ENCODE data around the gene RANBP3L.

RANBP3L gene

DNA sequence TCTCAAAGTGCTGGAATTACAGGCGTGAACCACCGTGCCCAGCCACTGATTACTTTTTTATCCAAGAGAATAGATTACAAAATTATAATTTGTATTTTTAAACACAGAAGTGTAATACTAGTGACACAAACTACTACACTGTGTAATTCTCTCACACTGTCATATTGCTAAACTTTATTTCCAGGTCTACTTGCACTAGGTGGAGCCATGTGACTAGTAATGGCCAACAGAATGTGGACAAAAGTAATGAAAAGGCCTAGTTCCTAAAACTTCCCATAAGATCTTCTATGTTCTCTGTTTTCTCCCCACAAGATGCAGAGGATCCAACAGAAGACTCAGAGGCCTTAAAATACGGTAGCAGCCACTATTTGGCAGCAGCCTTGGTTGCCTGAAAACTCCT, 87.3 kb downstream of the RANBP3L start:
- Histone ChIP-seq H3K4ac (ENCODE audit: low read depth in 1 of 2, low read length in 2 of 2) (no peak overlapping the region), H3K4me2 (ENCODE audit: low read length, poor library complexity, severe bottlenecking) (no peak overlapping the region), H2AFZ (ENCODE audit: low read depth, low read length) (no peak overlapping the region), H3K14ac (ENCODE audit: low read length in 2 of 2) (no peak overlapping the region), H4K91ac (ENCODE audit: low read length) (no peak overlapping the region), H3K36me3 (ENCODE audit: control insufficient read depth in 1 of 2, insufficient read depth in 2 of 2, low read depth in 1 of 2, low read length in 2 of 2) (peaks cover 4 to 78% of the 10 kb centered on the region in 2 experiments), H2BK15ac (ENCODE audit: low read depth, poor library complexity, severe bottlenecking) (no peak overlapping the region), H2BK5ac (ENCODE audit: low read depth, low read length, poor library complexity, severe bottlenecking) (no peak overlapping the region), H2BK12ac (ENCODE audit: low read length in 2 of 2) (no peak overlapping the region), H4K8ac (ENCODE audit: low read length) (no peak overlapping the region), H3K23ac (ENCODE audit: low read length in 2 of 2) (no peak overlapping the region), H3K4me1 (ENCODE audit: control insufficient read depth, insufficient read depth, low read depth, low read length) (no peaks in the 10 kb centered on the region), H3K9me3 (ENCODE audit: control insufficient read depth, low read length) (no peaks in the 10 kb centered on the region), H3K27me3 (ENCODE audit: control insufficient read depth in 1 of 2, insufficient read depth in 1 of 2, low read length in 2 of 2) (no peaks in the 10 kb centered on the region), H3K79me1 (replicated peaks; ENCODE audit: low read length, poor library complexity, severe bottlenecking) (peaks cover 2% of the 10 kb centered on the region), H2BK120ac (ENCODE audit: low read depth, low read length) (no peak overlapping the region), H2AK5ac (ENCODE audit: low read length, severe bottlenecking) (no peak overlapping the region), H3K9ac (ENCODE audit: low read length) (no peak overlapping the region), H3K27ac (ENCODE audit: low read length, poor library complexity, severe bottlenecking) (no peak overlapping the region), H3K4me3 (ENCODE audit: insufficient read depth in 1 of 2, low read depth in 1 of 2, low read length in 2 of 2) (no peak overlapping the region), H3K18ac (ENCODE audit: low read depth in 1 of 2, low read length in 2 of 2) (no peak overlapping the region)
- no peak for DNase-seq
- no CpG with 5 or more reads among the region's 3 CpGs for WGBS

DNA sequence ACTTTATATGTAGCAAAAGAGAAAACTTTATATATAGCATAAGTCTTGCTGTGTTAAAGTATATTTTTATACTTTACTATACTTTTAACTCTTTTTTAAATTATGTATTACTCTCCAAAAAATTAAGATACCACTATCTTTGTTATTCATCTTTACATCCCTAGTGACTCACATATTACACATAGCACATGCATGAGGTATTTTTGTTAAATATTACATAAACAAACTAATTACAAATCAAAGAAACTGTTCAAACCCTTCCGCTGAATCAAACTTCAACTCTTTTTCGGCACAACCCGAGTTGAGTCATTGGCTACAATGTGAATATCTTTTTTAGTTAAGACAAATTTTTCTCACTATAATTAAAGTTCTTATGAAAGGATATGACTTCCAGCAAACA, 92.0 kb downstream of the RANBP3L start:
- H3K18ac ChIP-seq (ENCODE audit: low read depth in 1 of 2, low read length in 2 of 2), result no peak overlapping the region
- no CpG with 5 or more reads among the region's 3 CpGs for WGBS

DNA sequence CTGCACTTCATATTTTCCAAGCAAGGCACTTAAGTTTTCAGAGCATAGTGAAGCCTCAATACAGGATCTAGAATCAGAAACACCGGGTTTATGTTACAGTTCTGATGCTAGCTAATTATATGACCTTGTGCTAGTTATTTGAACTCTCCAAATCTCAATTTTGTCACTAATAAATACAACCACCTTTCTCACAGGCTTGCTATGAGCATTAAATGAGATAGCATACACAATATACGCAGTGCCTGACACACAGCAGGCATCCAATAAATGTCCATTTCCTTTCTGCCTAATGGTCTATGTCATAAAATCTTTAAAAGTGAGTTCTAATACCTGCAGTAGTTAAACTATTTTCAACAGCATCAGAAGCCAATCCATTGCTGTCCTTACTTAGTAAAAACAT, 92.9 kb downstream of the RANBP3L start:
- H2BK120ac ChIP-seq (ENCODE audit: low read depth, low read length), result no peak overlapping the region
- no peak overlapping the region for H3K4me2 ChIP-seq (ENCODE audit: low read length, poor library complexity, severe bottlenecking)
- 93% methylated on average over 2 of the region's 2 CpGs for WGBS
- no peak overlapping the region for H3K4ac ChIP-seq (ENCODE audit: low read depth in 1 of 2, low read length in 2 of 2)
- H3K27me3 ChIP-seq (ENCODE audit: control insufficient read depth in 1 of 2, insufficient read depth in 1 of 2, low read length in 2 of 2), result no peaks in the 10 kb centered on the region
- H3K4me3 ChIP-seq (ENCODE audit: insufficient read depth in 1 of 2, low read depth in 1 of 2, low read length in 2 of 2), result no peak overlapping the region
- H2AK5ac ChIP-seq (ENCODE audit: low read length, severe bottlenecking), result no peak overlapping the region
- no peaks in the 10 kb centered on the region for H3K9me3 ChIP-seq (ENCODE audit: control insufficient read depth, low read length)
- H3K4me1 ChIP-seq (ENCODE audit: control insufficient read depth, insufficient read depth, low read depth, low read length), result no peaks in the 10 kb centered on the region
- H2BK5ac ChIP-seq (ENCODE audit: low read depth, low read length, poor library complexity, severe bottlenecking), result no peak overlapping the region
- no peak overlapping the region for H3K9ac ChIP-seq (ENCODE audit: low read length)
- H4K8ac ChIP-seq (ENCODE audit: low read length), result no peak overlapping the region
- H3K79me1 ChIP-seq (replicated peaks; ENCODE audit: low read length, poor library complexity, severe bottlenecking), result peaks cover 4% of the 10 kb centered on the region
- H2AFZ ChIP-seq (ENCODE audit: low read depth, low read length), result no peak overlapping the region
- H3K18ac ChIP-seq (ENCODE audit: low read depth in 1 of 2, low read length in 2 of 2), result no peak overlapping the region
- H3K36me3 ChIP-seq (ENCODE audit: control insufficient read depth in 1 of 2, insufficient read depth in 2 of 2, low read depth in 1 of 2, low read length in 2 of 2), result peaks cover 0 to 58% of the 10 kb centered on the region in 2 experiments
- no peak overlapping the region for H3K27ac ChIP-seq (ENCODE audit: low read length, poor library complexity, severe bottlenecking)
- no peak overlapping the region for H2BK15ac ChIP-seq (ENCODE audit: low read depth, poor library complexity, severe bottlenecking)
- no peak overlapping the region for H3K14ac ChIP-seq (ENCODE audit: low read length in 2 of 2)
- H4K91ac ChIP-seq (ENCODE audit: low read length), result no peak overlapping the region
- no peak overlapping the region for H2BK12ac ChIP-seq (ENCODE audit: low read length in 2 of 2)
- H3K23ac ChIP-seq (ENCODE audit: low read length in 2 of 2), result no peak overlapping the region
- no peak for DNase-seq

More for the DNA sequence above, 92.0 kb downstream of the RANBP3L start:
- H2BK15ac ChIP-seq (ENCODE audit: low read depth, poor library complexity, severe bottlenecking), result no peak overlapping the region
- H3K4ac ChIP-seq (ENCODE audit: low read depth in 1 of 2, low read length in 2 of 2), result no peak overlapping the region
- H3K79me1 ChIP-seq (replicated peaks; ENCODE audit: low read length, poor library complexity, severe bottlenecking), result peaks cover 5% of the 10 kb centered on the region
- H2AFZ ChIP-seq (ENCODE audit: low read depth, low read length), result no peak overlapping the region
- peaks cover 0 to 58% of the 10 kb centered on the region in 2 experiments for H3K36me3 ChIP-seq (ENCODE audit: control insufficient read depth in 1 of 2, insufficient read depth in 2 of 2, low read depth in 1 of 2, low read length in 2 of 2)
- no peak overlapping the region for H3K4me3 ChIP-seq (ENCODE audit: insufficient read depth in 1 of 2, low read depth in 1 of 2, low read length in 2 of 2)
- H3K9me3 ChIP-seq (ENCODE audit: control insufficient read depth, low read length), result no peaks in the 10 kb centered on the region
- DNase-seq, result no peak
- H3K27ac ChIP-seq (ENCODE audit: low read length, poor library complexity, severe bottlenecking), result no peak overlapping the region
- no peak overlapping the region for H2AK5ac ChIP-seq (ENCODE audit: low read length, severe bottlenecking)
- no peak overlapping the region for H4K91ac ChIP-seq (ENCODE audit: low read length)
- no peak overlapping the region for H2BK12ac ChIP-seq (ENCODE audit: low read length in 2 of 2)
- H3K4me2 ChIP-seq (ENCODE audit: low read length, poor library complexity, severe bottlenecking), result no peak overlapping the region
- H2BK5ac ChIP-seq (ENCODE audit: low read depth, low read length, poor library complexity, severe bottlenecking), result no peak overlapping the region
- H3K23ac ChIP-seq (ENCODE audit: low read length in 2 of 2), result no peak overlapping the region
- no peak overlapping the region for H3K14ac ChIP-seq (ENCODE audit: low read length in 2 of 2)
- no peak overlapping the region for H4K8ac ChIP-seq (ENCODE audit: low read length)
- no peak overlapping the region for H3K9ac ChIP-seq (ENCODE audit: low read length)
- no peaks in the 10 kb centered on the region for H3K27me3 ChIP-seq (ENCODE audit: control insufficient read depth in 1 of 2, insufficient read depth in 1 of 2, low read length in 2 of 2)
- H2BK120ac ChIP-seq (ENCODE audit: low read depth, low read length), result no peak overlapping the region
- H3K4me1 ChIP-seq (ENCODE audit: control insufficient read depth, insufficient read depth, low read depth, low read length), result no peaks in the 10 kb centered on the region

DNA sequence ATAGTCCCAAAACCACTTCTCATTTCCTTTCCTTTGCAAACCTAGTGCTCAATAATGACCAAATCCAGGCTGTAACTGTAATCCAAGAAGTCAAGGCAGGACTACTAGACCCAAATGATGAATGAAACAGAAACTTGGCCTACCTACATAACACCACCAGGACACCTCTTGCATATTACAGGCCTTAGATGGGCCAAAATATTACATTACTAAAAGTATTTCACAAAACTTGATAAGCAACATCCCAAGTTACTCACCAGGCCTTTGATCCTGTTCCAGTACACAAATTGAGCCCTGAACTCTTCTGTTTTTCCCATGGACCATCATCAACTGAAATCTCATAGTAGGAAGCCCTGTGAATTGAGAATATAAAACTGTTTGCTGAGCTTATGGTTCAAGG, 94.8 kb downstream of the RANBP3L start:
- H3K9me3 ChIP-seq (ENCODE audit: control insufficient read depth, low read length), result no peaks in the 10 kb centered on the region
- H4K8ac ChIP-seq (ENCODE audit: low read length), result no peak overlapping the region
- no peak overlapping the region for H2BK120ac ChIP-seq (ENCODE audit: low read depth, low read length)
- H2BK15ac ChIP-seq (ENCODE audit: low read depth, poor library complexity, severe bottlenecking), result no peak overlapping the region
- H3K4me2 ChIP-seq (ENCODE audit: low read length, poor library complexity, severe bottlenecking), result no peak overlapping the region
- no peak overlapping the region for H3K27ac ChIP-seq (ENCODE audit: low read length, poor library complexity, severe bottlenecking)
- no peak overlapping the region for H3K23ac ChIP-seq (ENCODE audit: low read length in 2 of 2)
- H4K91ac ChIP-seq (ENCODE audit: low read length), result no peak overlapping the region
- no peak overlapping the region for H3K4me3 ChIP-seq (ENCODE audit: insufficient read depth in 1 of 2, low read depth in 1 of 2, low read length in 2 of 2)
- no peak overlapping the region for H3K18ac ChIP-seq (ENCODE audit: low read depth in 1 of 2, low read length in 2 of 2)
- H3K9ac ChIP-seq (ENCODE audit: low read length), result no peak overlapping the region
- H3K36me3 ChIP-seq (ENCODE audit: control insufficient read depth in 1 of 2, insufficient read depth in 2 of 2, low read depth in 1 of 2, low read length in 2 of 2), result peaks cover 0 to 56% of the 10 kb centered on the region in 2 experiments
- no peak overlapping the region for H2AFZ ChIP-seq (ENCODE audit: low read depth, low read length)
- H2BK12ac ChIP-seq (ENCODE audit: low read length in 2 of 2), result no peak overlapping the region
- H3K4me1 ChIP-seq (ENCODE audit: control insufficient read depth, insufficient read depth, low read depth, low read length), result no peaks in the 10 kb centered on the region
- no peak overlapping the region for H2AK5ac ChIP-seq (ENCODE audit: low read length, severe bottlenecking)
- no peak overlapping the region for H3K4ac ChIP-seq (ENCODE audit: low read depth in 1 of 2, low read length in 2 of 2)
- H2BK5ac ChIP-seq (ENCODE audit: low read depth, low read length, poor library complexity, severe bottlenecking), result no peak overlapping the region
- no peaks in the 10 kb centered on the region for H3K27me3 ChIP-seq (ENCODE audit: control insufficient read depth in 1 of 2, insufficient read depth in 1 of 2, low read length in 2 of 2)
- H3K14ac ChIP-seq (ENCODE audit: low read length in 2 of 2), result no peak overlapping the region
- DNase-seq, result no peak
- H3K79me1 ChIP-seq (replicated peaks; ENCODE audit: low read length, poor library complexity, severe bottlenecking), result peaks cover 4% of the 10 kb centered on the region

Data from mesenchymal stem cell (in vitro differentiated cells and primary cell).